Measurements from ENCODE around the gene MROH2B.

DNA sequence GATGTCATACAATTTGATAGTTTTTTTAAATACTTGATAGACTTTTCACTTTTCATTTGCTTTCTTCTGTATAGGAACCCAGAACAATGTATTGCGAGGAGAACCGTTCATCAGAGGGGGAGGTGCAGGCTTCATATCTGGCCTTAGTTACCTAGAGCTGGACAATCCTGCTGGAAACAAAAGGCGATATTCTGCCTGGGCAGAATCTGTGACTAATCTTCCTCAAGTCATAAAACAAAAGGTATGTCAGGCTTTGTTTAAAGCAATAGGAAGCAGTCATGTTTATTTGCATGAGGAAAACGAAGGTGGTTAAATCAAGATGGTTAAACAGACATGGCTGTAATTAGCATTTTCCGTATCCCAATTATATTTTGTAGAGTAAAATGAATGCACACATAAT is 115.8 kb downstream of the MROH2B start:
- TF ChIP-seq, protein P1, sequence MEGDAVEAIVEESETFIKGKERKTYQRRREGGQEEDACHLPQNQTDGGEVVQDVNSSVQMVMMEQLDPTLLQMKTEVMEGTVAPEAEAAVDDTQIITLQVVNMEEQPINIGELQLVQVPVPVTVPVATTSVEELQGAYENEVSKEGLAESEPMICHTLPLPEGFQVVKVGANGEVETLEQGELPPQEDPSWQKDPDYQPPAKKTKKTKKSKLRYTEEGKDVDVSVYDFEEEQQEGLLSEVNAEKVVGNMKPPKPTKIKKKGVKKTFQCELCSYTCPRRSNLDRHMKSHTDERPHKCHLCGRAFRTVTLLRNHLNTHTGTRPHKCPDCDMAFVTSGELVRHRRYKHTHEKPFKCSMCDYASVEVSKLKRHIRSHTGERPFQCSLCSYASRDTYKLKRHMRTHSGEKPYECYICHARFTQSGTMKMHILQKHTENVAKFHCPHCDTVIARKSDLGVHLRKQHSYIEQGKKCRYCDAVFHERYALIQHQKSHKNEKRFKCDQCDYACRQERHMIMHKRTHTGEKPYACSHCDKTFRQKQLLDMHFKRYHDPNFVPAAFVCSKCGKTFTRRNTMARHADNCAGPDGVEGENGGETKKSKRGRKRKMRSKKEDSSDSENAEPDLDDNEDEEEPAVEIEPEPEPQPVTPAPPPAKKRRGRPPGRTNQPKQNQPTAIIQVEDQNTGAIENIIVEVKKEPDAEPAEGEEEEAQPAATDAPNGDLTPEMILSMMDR (IDR thresholded peaks at IDR 0.05; ENCODE audit: low read length) = no peak
- TF ChIP-seq EZH2 (optimal IDR thresholded peaks at IDR 0.05; ENCODE audit: low read depth, low read length) = no peak

Data from MM.1S (cell line).